Brain microvascular endothelial cell (primary cell): ENCODE data around the gene MRM3.

ENCODE experiments used
- DNase-seq: peaks from one replicate; pipeline ENCODE4 v3.0.0-alpha.2; 2020
- H3K27ac ChIP-seq: fragments of 250-450 bp; sonication (Bioruptor Pico); 2 replicates; pipeline ENCODE4 v1.5.1; 2020; ENCODE audit warnings: mild to moderate bottlenecking, moderate library complexity
- H3K27me3 ChIP-seq: fragments of 250-450 bp; sonication (Bioruptor Pico); replicated peaks from 2 replicates; pipeline ENCODE4 v1.5.1; 2020; ENCODE audit warnings: mild to moderate bottlenecking
- H3K36me3 ChIP-seq: fragments of 250-450 bp; sonication (Bioruptor Pico); replicated peaks from 2 replicates; pipeline ENCODE4 v1.5.1; 2020; ENCODE audit warnings: mild to moderate bottlenecking
- H3K4me3 ChIP-seq: 2 replicates; pipeline ENCODE4 v1.5.1; 2011; ENCODE audit warnings: low read depth, mild to moderate bottlenecking, control low read depth, low read length, moderate library complexity
- in situ Hi-C: cut with HindIII; loops from 2 replicates; pipeline ENCODE4 v1.10.0; 2017; ENCODE audit warnings: low sequenced_read_pairs, low pct_ligation_motif_present
- TF ChIP-seq, protein P1 (sequence below): IDR thresholded peaks from 2 replicates; pipeline ENCODE4 v1.5.1; 2011; ENCODE audit warnings: low read depth, mild to moderate bottlenecking, moderate library complexity, low read length, control low read depth, inconsistent platforms; ENCODE audit errors: missing control alignments

MRM3 gene

DNA sequence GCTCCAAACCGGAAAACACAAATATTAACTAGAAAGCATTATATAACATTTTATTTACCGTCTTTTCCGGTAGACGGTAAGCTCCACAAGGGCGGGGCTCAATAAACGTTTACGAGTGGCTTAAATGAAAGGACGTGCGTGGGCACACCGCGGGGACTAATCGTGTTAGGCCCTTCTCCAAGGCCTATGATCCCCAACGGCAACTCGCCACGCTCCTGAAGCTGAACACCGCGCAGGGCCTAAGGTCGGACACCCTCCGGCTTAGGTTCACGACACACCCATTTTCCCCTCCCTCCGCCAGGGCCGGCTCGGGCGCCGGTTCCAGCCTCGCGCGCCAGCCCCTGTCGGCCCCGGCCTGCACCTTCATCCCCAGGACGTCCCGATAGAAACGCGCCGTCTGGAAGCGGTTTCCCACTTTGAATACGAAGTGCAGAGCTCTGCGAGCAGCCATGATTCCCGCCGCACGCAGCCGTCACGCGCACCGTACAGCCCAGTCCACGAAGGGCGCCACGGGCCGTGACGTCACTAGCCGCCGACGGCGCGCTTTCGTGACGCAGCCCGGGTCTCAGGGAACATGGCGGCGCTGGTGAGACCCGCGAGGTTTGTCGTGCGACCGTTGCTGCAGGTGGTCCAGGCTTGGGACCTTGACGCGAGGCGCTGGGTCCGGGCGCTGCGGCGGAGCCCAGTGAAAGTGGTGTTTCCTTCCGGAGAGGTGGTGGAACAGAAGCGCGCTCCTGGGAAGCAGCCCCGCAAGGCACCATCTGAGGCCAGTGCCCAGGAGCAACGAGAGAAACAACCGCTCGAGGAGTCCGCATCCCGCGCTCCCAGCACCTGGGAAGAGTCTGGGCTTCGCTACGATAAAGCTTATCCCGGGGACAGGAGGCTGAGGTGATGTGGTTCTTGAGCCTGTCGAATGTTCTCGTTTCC lies at the start of gene MRM3, which contains the start of gene GLOD4:
MRM3 (plus strand) TSS at position 549 of the 927 bp plus-strand sequence; CDS start at position 575, 26 bp downstream.
GLOD4 (minus strand) TSS at position 476 of the 927 bp plus-strand sequence; CDS start at position 451, 25 bp downstream.
- H3K27ac ChIP-seq: peak within 1 kb of the TSS; percentile 46
- H3K4me3 ChIP-seq: peak within 1 kb of the TSS; percentile 99
- TF ChIP-seq, protein P1, sequence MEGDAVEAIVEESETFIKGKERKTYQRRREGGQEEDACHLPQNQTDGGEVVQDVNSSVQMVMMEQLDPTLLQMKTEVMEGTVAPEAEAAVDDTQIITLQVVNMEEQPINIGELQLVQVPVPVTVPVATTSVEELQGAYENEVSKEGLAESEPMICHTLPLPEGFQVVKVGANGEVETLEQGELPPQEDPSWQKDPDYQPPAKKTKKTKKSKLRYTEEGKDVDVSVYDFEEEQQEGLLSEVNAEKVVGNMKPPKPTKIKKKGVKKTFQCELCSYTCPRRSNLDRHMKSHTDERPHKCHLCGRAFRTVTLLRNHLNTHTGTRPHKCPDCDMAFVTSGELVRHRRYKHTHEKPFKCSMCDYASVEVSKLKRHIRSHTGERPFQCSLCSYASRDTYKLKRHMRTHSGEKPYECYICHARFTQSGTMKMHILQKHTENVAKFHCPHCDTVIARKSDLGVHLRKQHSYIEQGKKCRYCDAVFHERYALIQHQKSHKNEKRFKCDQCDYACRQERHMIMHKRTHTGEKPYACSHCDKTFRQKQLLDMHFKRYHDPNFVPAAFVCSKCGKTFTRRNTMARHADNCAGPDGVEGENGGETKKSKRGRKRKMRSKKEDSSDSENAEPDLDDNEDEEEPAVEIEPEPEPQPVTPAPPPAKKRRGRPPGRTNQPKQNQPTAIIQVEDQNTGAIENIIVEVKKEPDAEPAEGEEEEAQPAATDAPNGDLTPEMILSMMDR: peak; percentile 6
- in situ Hi-C loops: loop anchor here (25.0 kb wide), 1 partner anchor 205 kb away; the partner anchor contains the start of genes NXN and TIMM22
- no peaks in the 10 kb centered on the region for H3K27me3 ChIP-seq
- DNase-seq: peak; percentile 88
- H3K36me3 ChIP-seq: peaks cover 9% of the 10 kb centered on the region

DNA sequence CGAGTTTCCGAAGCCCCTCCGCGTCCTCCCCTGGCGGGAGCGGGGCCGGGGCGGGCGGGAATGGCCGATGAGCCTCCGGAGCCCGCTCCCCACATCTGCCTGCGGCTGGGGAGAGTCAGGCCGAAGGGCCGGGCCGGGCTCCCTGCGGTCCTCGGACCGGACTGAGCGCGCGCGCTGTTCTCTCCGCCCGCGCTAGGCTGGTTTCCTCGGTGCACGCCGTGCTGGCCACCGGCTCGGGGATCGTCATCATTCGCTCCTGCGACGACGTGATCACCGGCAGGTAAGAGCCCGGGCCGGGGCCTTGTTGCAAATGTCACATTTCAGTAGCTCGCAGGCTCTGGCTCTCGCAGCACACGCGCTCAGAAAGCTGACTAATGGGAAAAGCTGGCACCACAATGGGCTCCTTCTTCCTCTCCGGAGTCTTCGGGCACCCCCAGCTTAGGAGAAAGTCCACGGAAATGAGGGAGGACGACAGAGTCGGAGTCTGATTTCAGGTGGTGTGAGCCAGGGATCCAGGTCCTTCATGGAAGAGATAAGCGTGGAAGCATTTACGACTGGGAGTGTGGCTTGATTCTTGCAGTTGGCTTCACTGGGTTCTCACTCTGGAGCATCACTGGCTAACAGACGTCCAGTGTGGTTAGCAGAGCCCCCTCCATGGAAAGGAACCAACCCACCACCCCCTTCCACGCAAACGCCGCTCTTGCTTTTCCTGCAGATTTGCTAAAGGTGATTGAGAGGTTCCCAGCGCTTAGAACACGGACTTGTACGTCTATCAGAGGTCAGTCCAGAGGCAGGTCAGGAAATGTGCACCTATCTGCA lies 49.0 kb upstream of the MRM3 start:
- H3K27me3 ChIP-seq: no peaks in the 10 kb centered on the region
- TF ChIP-seq, protein P1: no peak
- peak overlapping the region; percentile 81 for H3K27ac ChIP-seq
- peaks cover 5% of the 10 kb centered on the region for H3K36me3 ChIP-seq
- in situ Hi-C loops: no loop called here
- DNase-seq: peak; percentile 12
- peak overlapping the region; percentile 63 for H3K4me3 ChIP-seq

- Histone ChIP-seq H3K27ac (no peak overlapping the region), H3K27me3 (no peaks in the 10 kb centered on the region), H3K4me3 (peak overlapping the region; percentile 63), H3K36me3 (peaks cover 12% of the 10 kb centered on the region)
- in situ Hi-C loops: no loop called here
- no peak for DNase-seq
- TF ChIP-seq, protein P1: no peak
Measured at GRCh38 chr17:733743-734142, 48.4 kb upstream of the MRM3 start.

GRCh38 chr17:737561-738113 lies 44.5 kb upstream of the MRM3 start:
- no peaks in the 10 kb centered on the region for H3K27me3 ChIP-seq
- TF ChIP-seq, protein P1: no peak
- H3K4me3 ChIP-seq: no peak overlapping the region
- no peak for DNase-seq
- in situ Hi-C loops: no loop called here
- H3K36me3 ChIP-seq: peaks cover 43% of the 10 kb centered on the region
- H3K27ac ChIP-seq: no peak overlapping the region

DNA sequence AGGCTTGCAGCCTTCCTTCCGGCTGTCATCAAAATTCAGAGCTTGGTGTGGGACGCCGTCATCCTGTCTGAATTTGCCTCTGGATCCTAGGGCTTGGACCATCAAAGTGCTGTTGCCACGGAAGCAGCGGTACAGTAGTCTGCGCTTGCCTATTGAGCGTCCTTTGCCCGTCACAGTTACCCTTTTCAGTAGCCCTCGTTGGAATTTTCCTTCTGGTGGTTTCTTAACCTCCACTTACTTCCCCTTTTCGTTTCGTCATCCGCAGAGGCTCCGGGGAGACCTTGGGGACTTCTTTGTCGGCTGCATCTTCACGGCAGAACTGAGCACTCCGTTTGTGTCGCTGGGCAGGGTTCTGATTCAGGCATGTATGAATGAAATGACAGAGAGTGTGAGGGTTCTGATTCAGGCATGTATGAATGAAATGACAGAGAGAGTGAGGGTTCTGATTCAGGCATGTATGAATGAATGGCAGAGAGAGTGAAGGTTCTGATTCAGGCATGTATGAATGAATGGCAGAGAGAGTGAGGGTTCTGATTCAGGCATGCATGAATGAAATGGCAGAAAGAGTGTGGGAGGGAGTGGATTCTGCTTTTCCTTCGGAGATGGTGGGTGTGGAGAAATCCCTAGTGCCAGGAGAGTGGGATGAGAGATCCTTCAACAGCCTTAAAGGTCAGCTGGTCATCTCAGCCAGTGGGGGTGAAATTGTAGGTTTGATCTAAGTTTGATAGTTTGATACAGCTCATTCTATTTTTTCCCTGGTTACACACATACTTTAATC lies 41.7 kb upstream of the MRM3 start:
- no peak overlapping the region for H3K27ac ChIP-seq
- H3K36me3 ChIP-seq: peaks cover 57% of the 10 kb centered on the region
- no peaks in the 10 kb centered on the region for H3K27me3 ChIP-seq
- in situ Hi-C loops: no loop called here
- H3K4me3 ChIP-seq: no peak overlapping the region
- DNase-seq: no peak
- TF ChIP-seq, protein P1: no peak
